Keratinocyte (primary cell): ENCODE results near the gene STK33. TPM values are rescaled to one million over a fixed set of nuclear protein-coding genes. Genes with fewer than 3 reads are reported as not detected.

Source experiments
- DNase-seq: peaks from one replicate; pipeline ENCODE4 v3.0.0-alpha.2; 2011; ENCODE audit warnings: low read depth, missing footprints, low spot score
- FAIRE-seq: peaks from 2 replicates; lab custom pipeline; 2011; peaks lifted over from hg19 to GRCh38; lab: Jason Lieb, UNC
- H2AFZ ChIP-seq: 2 replicates; pipeline ENCODE4 v1.6.0; 2012; ENCODE audit warnings: low read length, control low read depth, inconsistent platforms; ENCODE audit not compliant: control insufficient read depth
- H3K27ac ChIP-seq: 2 replicates; pipeline ENCODE4 v1.5.1; 2011; ENCODE audit warnings: low read length; ENCODE audit not compliant: control insufficient read depth, insufficient read depth
- H3K27me3 ChIP-seq: 3 replicates; pipeline ENCODE4 v1.6.0; 2011; ENCODE audit warnings: low read length; ENCODE audit not compliant: control insufficient read depth, insufficient read depth; ENCODE audit errors: extremely low read depth
- H3K36me3 ChIP-seq, 2 experiments: 2 replicates in 1 of 2; 3 replicates in 1 of 2; pipeline ENCODE4 v1.5.1; 2011; ENCODE audit warnings: low read length in 2 of 2, mild to moderate bottlenecking in 1 of 2; ENCODE audit not compliant: control insufficient read depth in 2 of 2, insufficient read depth in 2 of 2; ENCODE audit errors: extremely low read depth in 1 of 2
- H3K4me1 ChIP-seq: 3 replicates; pipeline ENCODE4 v1.5.1; 2011; ENCODE audit warnings: low read length; ENCODE audit not compliant: control insufficient read depth, insufficient read depth; ENCODE audit errors: extremely low read depth
- H3K4me2 ChIP-seq: 3 replicates; pipeline ENCODE4 v1.6.0; 2011; ENCODE audit warnings: low read depth, low read length; ENCODE audit not compliant: control insufficient read depth, insufficient read depth; ENCODE audit errors: extremely low read depth
- H3K4me3 ChIP-seq, 3 experiments: fragments of 200-600 bp in 1 of 3; sonication (generic) in 1 of 3; 2 replicates in 2 of 3; 3 replicates in 1 of 3; pipeline ENCODE4 v1.5.1; 2011 to 2016; ENCODE audit warnings: low read length in 3 of 3, mild to moderate bottlenecking in 3 of 3, control low read depth in 2 of 3, inconsistent platforms in 1 of 3, low read depth in 1 of 3, mixed read lengths in 1 of 3, mixed run types in 1 of 3, moderate library complexity in 1 of 3; ENCODE audit not compliant: control insufficient read depth in 2 of 3, insufficient read depth in 2 of 3; ENCODE audit errors: extremely low read depth in 1 of 3
- H3K79me2 ChIP-seq: 2 replicates; pipeline ENCODE4 v1.6.0; 2012; ENCODE audit warnings: low read length; ENCODE audit not compliant: control insufficient read depth, insufficient read depth
- H3K9ac ChIP-seq: 3 replicates; pipeline ENCODE4 v1.6.0; 2011; ENCODE audit warnings: low read length; ENCODE audit not compliant: control insufficient read depth, insufficient read depth; ENCODE audit errors: extremely low read depth
- H3K9me1 ChIP-seq: 3 replicates; pipeline ENCODE4 v1.6.0; 2011; ENCODE audit warnings: low read length; ENCODE audit not compliant: control insufficient read depth, insufficient read depth; ENCODE audit errors: extremely low read depth
- H3K9me3 ChIP-seq: 2 replicates; pipeline ENCODE4 v1.5.1; 2012; ENCODE audit warnings: low read depth, low read length; ENCODE audit not compliant: control insufficient read depth
- H4K20me1 ChIP-seq: 3 replicates; pipeline ENCODE4 v1.6.0; 2011; ENCODE audit warnings: low read length; ENCODE audit not compliant: control insufficient read depth, insufficient read depth; ENCODE audit errors: extremely low read depth
- CTCF ChIP-seq, 3 experiments: IDR thresholded peaks in 1 of 3; conservative IDR thresholded peaks in 1 of 3; optimal IDR thresholded peaks in 1 of 3; 2 replicates in 2 of 3; 3 replicates in 1 of 3; pipeline versions ENCODE3 to v1.5.1; 2011; ENCODE audit warnings: low read length in 3 of 3, mild to moderate bottlenecking in 3 of 3, moderate library complexity in 2 of 3, control low read depth in 1 of 3, inconsistent platforms in 1 of 3; ENCODE audit not compliant: insufficient read depth in 2 of 3; ENCODE audit errors: extremely low read depth in 1 of 3
- EZH2 ChIP-seq: IDR thresholded peaks from one replicate; pipeline ENCODE4 v1.6.1; 2012; ENCODE audit warnings: inconsistent platforms, mild to moderate bottlenecking, low read length, moderate library complexity
- dilution Hi-C: fragments of 300-500 bp; cut with MboI; formaldehyde crosslinking; loops from one replicate; pipeline ENCODE4 v1.7.0; 2020; ENCODE audit warnings: low sequenced_read_pairs; ENCODE audit not compliant: extremely low pct_ligation_motif_present
- polyA plus RNA-seq, 5 experiments: library from polyadenylated mRNA; depleted of rRNA in 3 of 5; stranded (reverse) in 3 of 5; stranded (forward) in 1 of 5; unstranded in 1 of 5; fragments of >200 nt; gene quantifications; 1 replicate in 1 of 5; 2 replicates in 3 of 5; 3 replicates in 1 of 5; pipeline versions ENCODE4 v1.2.1 to v1.2.3, GENCODE V29; 2011 to 2012; ENCODE audit warnings: missing spikeins in 2 of 5, low read depth in 1 of 5, low replicate concordance in 1 of 5

STK33 gene
- polyA plus RNA-seq, 1 donor (not counting 4 experiments of a cell fraction or from before 2014, with no cell fraction given) = 0.05 TPM

- Histone ChIP-seq H2AFZ (no peak overlapping the region), H3K4me3 (no peak overlapping the region), H3K9me1 (no peaks in the 10 kb centered on the region), H3K36me3 (no peaks in the 10 kb centered on the region), H3K4me2 (no peak overlapping the region), H3K9me3 (no peaks in the 10 kb centered on the region), H3K79me2 (no peaks in the 10 kb centered on the region), H3K27ac (no peak overlapping the region), H3K4me1 (no peaks in the 10 kb centered on the region), H3K27me3 (peaks cover 11% of the 10 kb centered on the region), H4K20me1 (no peaks in the 10 kb centered on the region), H3K9ac (no peak overlapping the region)
- TF ChIP-seq EZH2 (no peak), CTCF (optimal IDR thresholded peaks at IDR 0.05 in 1 of 3, IDR thresholded peaks at IDR 0.05 in 1 of 3, conservative IDR thresholded peaks at IDR 0.05 in 1 of 3; ENCODE audit: extremely low read depth in 1 of 3, insufficient read depth in 2 of 3, low read length in 3 of 3) (no peak)
- DNase-seq (no peak), FAIRE-seq (no peak)
- dilution Hi-C loops = no loop called here
Observed at GRCh38 chr11:8362899-8363298, 231.1 kb downstream of the STK33 start.

DNA sequence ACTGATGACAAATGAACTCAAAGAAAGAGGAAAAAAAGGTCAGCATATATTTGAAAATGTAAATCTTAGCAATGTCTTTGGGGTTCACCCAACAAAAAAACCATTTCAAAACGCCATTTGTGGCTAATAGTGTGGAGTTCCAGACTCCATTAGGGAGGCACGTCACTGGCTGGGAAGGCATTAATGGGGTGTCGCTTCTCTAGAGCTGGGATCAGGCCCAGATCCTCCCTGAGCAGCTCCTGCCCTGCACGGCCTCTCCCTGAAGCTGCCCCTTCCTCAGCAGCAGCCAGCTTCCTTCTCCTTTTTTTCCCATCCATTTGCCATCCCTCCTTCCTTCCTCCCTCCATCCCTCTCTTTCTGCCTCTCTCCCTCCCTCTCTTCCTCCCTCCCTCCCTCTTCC is 231.5 kb downstream of the STK33 start:
- TF ChIP-seq CTCF (optimal IDR thresholded peaks at IDR 0.05 in 1 of 3, IDR thresholded peaks at IDR 0.05 in 1 of 3, conservative IDR thresholded peaks at IDR 0.05 in 1 of 3; ENCODE audit: extremely low read depth in 1 of 3, insufficient read depth in 2 of 3, low read length in 3 of 3) (no peak), EZH2 (no peak)
- Histone ChIP-seq H3K27ac (no peak overlapping the region), H2AFZ (no peak overlapping the region), H3K27me3 (peaks cover 11% of the 10 kb centered on the region), H3K36me3 (no peaks in the 10 kb centered on the region), H3K9me1 (no peaks in the 10 kb centered on the region), H3K79me2 (no peaks in the 10 kb centered on the region), H3K9me3 (no peaks in the 10 kb centered on the region), H3K9ac (no peak overlapping the region), H3K4me1 (no peaks in the 10 kb centered on the region), H3K4me3 (no peak overlapping the region), H3K4me2 (no peak overlapping the region), H4K20me1 (no peaks in the 10 kb centered on the region)
- dilution Hi-C loops = no loop called here
- DNase-seq (no peak), FAIRE-seq (no peak)
